Measurements from ENCODE around the gene CSNK2A1. TPM values are rescaled to one million over a fixed set of nuclear protein-coding genes. Genes with fewer than 3 reads are reported as not detected.
"Not testable (repeated sequence)": the region's sequence is repeated elsewhere in the genome, so short reads cannot be mapped to it uniquely, and the experiment has no call there.

The CSNK2A1 gene
- total RNA-seq, 1 experiment from 2014 or later, result 108 TPM

GRCh38 chr20:497979-498378 lies 45.6 kb downstream of the CSNK2A1 start:
- DNase-seq (ENCODE audit: extremely low read depth, low read depth), result no peak

GRCh38 chr20:496126-496696 lies 47.4 kb downstream of the CSNK2A1 start:
- no peak for DNase-seq (ENCODE audit: extremely low read depth, low read depth)

GRCh38 chr20:492159-492558 lies 51.4 kb downstream of the CSNK2A1 start:
- no peak for DNase-seq (ENCODE audit: extremely low read depth, low read depth)

- no peak for DNase-seq (ENCODE audit: extremely low read depth, low read depth)
Measured at GRCh38 chr20:487655-488054, 55.9 kb downstream of the CSNK2A1 start.

GRCh38 chr20:483815-484644 lies 59.6 kb downstream of the CSNK2A1 start:
- no peak for DNase-seq (ENCODE audit: extremely low read depth, low read depth)

GRCh38 chr20:481167-481566 lies 62.4 kb downstream of the CSNK2A1 start:
- no peak for DNase-seq (ENCODE audit: extremely low read depth, low read depth)

- DNase-seq (ENCODE audit: extremely low read depth, low read depth), result no peak
Measured at GRCh38 chr20:480044-480443, 63.5 kb downstream of the CSNK2A1 start.

GRCh38 chr20:479487-479886 lies 64.1 kb downstream of the CSNK2A1 start:
- no peak for DNase-seq (ENCODE audit: extremely low read depth, low read depth)

GRCh38 chr20:478949-479429 lies 64.6 kb downstream of the CSNK2A1 start:
- peak; percentile 68 for DNase-seq (ENCODE audit: extremely low read depth, low read depth)

GRCh38 chr20:478010-478948 lies 65.3 kb downstream of the CSNK2A1 start:
- DNase-seq (ENCODE audit: extremely low read depth, low read depth), result no peak

GRCh38 chr20:476561-477249 lies 66.9 kb downstream of the CSNK2A1 start:
- not testable (repeated sequence) for DNase-seq (ENCODE audit: extremely low read depth, low read depth)

GRCh38 chr20:475463-476357 lies 67.9 kb downstream of the CSNK2A1 start:
- no peak for DNase-seq (ENCODE audit: extremely low read depth, low read depth)

- no peak for DNase-seq (ENCODE audit: extremely low read depth, low read depth)
Measured at GRCh38 chr20:474581-474980, 69.0 kb downstream of the CSNK2A1 start.

GRCh38 chr20:472889-473292 lies 70.7 kb downstream of the CSNK2A1 start:
- no peak for DNase-seq (ENCODE audit: extremely low read depth, low read depth)

- DNase-seq (ENCODE audit: extremely low read depth, low read depth), result no peak
Measured at GRCh38 chr20:472137-472846, 71.3 kb downstream of the CSNK2A1 start.

GRCh38 chr20:469746-470490 lies 73.7 kb downstream of the CSNK2A1 start:
- no peak for DNase-seq (ENCODE audit: extremely low read depth, low read depth)

- no peak for DNase-seq (ENCODE audit: extremely low read depth, low read depth)
Measured at GRCh38 chr20:467755-468154, 75.8 kb downstream of the CSNK2A1 start.
